Liver (tissue), 9 donors: ENCODE data around the gene FUOM. TPM values are rescaled to one million over a fixed set of nuclear protein-coding genes. Genes with fewer than 3 reads are reported as not detected.

Experiments
- DNase-seq: peaks from one replicate; pipeline ENCODE4 v3.0.0-alpha.2; 2017; ENCODE audit warnings: low spot score
- H3K27ac ChIP-seq, 2 donors: one replicate each; pipeline ENCODE4 v1.7.0; 2013; ENCODE audit warnings: inconsistent platforms in 2 of 2, low read length in 2 of 2, control low read depth in 1 of 2, low read depth in 1 of 2, mild to moderate bottlenecking in 1 of 2
- H3K27me3 ChIP-seq, 4 donors: one replicate each; pipeline versions ENCODE4 v1.6.1 to v1.7.0; 2013; ENCODE audit warnings: low read length in 3 of 4, inconsistent platforms in 1 of 4, mild to moderate bottlenecking in 1 of 4, moderate library complexity in 1 of 4; ENCODE audit not compliant: control insufficient read depth in 4 of 4, insufficient read depth in 4 of 4
- H3K36me3 ChIP-seq, 4 donors: one replicate each; pipeline versions ENCODE4 v1.6.1 to v1.7.0; 2013; ENCODE audit warnings: low read length in 3 of 4, mild to moderate bottlenecking in 3 of 4, low read depth in 1 of 4, moderate library complexity in 1 of 4; ENCODE audit not compliant: control insufficient read depth in 4 of 4, insufficient read depth in 3 of 4
- H3K4me1 ChIP-seq, 4 donors: one replicate each; pipeline versions ENCODE4 v1.6.1 to v1.7.0; 2013; ENCODE audit warnings: low read length in 3 of 4, mild to moderate bottlenecking in 3 of 4, moderate library complexity in 1 of 4; ENCODE audit not compliant: control insufficient read depth in 4 of 4, insufficient read depth in 4 of 4
- H3K4me3 ChIP-seq, 3 donors: one replicate each; pipeline versions ENCODE4 v1.6.1 to v1.7.0; 2013; ENCODE audit warnings: low read length in 3 of 3, control low read depth in 1 of 3, low read depth in 1 of 3, mild to moderate bottlenecking in 1 of 3
- H3K9ac ChIP-seq, 2 donors: one replicate each; pipeline ENCODE4 v1.7.0; 2013; ENCODE audit warnings: low read length in 2 of 2, mild to moderate bottlenecking in 2 of 2, moderate library complexity in 2 of 2, control low read depth in 1 of 2, low read depth in 1 of 2
- H3K9me3 ChIP-seq, 4 donors: one replicate each; pipeline versions ENCODE4 v1.6.1 to v1.7.0; 2013; ENCODE audit warnings: low read length in 3 of 4; ENCODE audit not compliant: control insufficient read depth in 4 of 4
- CTCF ChIP-seq: fragments of 150-350 bp; IDR thresholded peaks from 2 replicates; pipeline ENCODE4 v1.5.1; 2017; ENCODE audit warnings: improper control_type of control experiment, low read depth, low read length; ENCODE audit not compliant: missing input control
- EGR1 ChIP-seq, 2 donors: IDR thresholded peaks; 2 replicates each; pipeline ENCODE4 v1.6.1; 2016 to 2018; ENCODE audit warnings: antibody characterized with exemption in 2 of 2, low read depth in 2 of 2
- HNF4G ChIP-seq: IDR thresholded peaks from 2 replicates; pipeline ENCODE4 v1.6.1; 2016; ENCODE audit warnings: antibody characterized with exemption
- JUND ChIP-seq, 2 donors: IDR thresholded peaks; 2 replicates each; pipeline ENCODE4 v1.6.1; 2016; ENCODE audit warnings: antibody characterized with exemption in 2 of 2
- NR2F2 ChIP-seq: IDR thresholded peaks from 2 replicates; pipeline ENCODE4 v1.6.1; 2016; ENCODE audit warnings: antibody characterized with exemption
- RAD21 ChIP-seq, 2 donors: IDR thresholded peaks; 2 replicates each; pipeline ENCODE4 v1.6.1; 2016; ENCODE audit warnings: antibody characterized with exemption in 2 of 2, mild to moderate bottlenecking in 2 of 2
- TAF1 ChIP-seq: conservative IDR thresholded peaks from 2 replicates; pipeline ENCODE4 v1.6.1; 2016; ENCODE audit warnings: antibody characterized with exemption, mild to moderate bottlenecking
- WGBS: extraction: QIAGEN DNeasy Blood & Tissue Kit; methylation state at CpG from one replicate; pipeline ENCODE4 v1.1.7; 2013; 5-methylcytosine and 5-hydroxymethylcytosine counted together
- polyA plus RNA-seq, 2 donors: library from polyadenylated mRNA; stranded (reverse) in 1 of 2; unstranded in 1 of 2; fragments of 200-250 nt in 1 of 2; fragments of >200 nt in 1 of 2; fragmentation: Nextera tagmentation in 1 of 2; extraction: Ambion mirVana in 1 of 2; gene quantifications; one replicate each; pipeline versions ENCODE4 v1.2.1 to v1.2.3, GENCODE V29; 2013 to 2015
- total RNA-seq, 2 donors: library from RNA; depleted of rRNA; stranded (reverse); fragments of >200 nt; gene quantifications; one replicate each; pipeline ENCODE4 v1.2.3, GENCODE V29; 2014
- TF ChIP-seq, protein P1 (sequence below): IDR thresholded peaks from 2 replicates; pipeline ENCODE4 v1.6.1; 2016; ENCODE audit warnings: antibody characterized with exemption
- TF ChIP-seq, protein P2 (sequence below): IDR thresholded peaks from 2 replicates; pipeline ENCODE4 v1.6.1; 2016; ENCODE audit warnings: antibody characterized with exemption, mild to moderate bottlenecking
- TF ChIP-seq, protein P3 (sequence below): IDR thresholded peaks from 2 replicates; pipeline ENCODE4 v1.6.1; 2016; ENCODE audit warnings: antibody characterized with exemption
- donor health status: healthy.
- donor health status: healthy.
- donor health status: healthy.
- donor health status: healthy.
- donor health status: healthy.

The FUOM gene
- total and polyA plus RNA-seq, 4 donors, result 24.3 to 194 (median 96.0) TPM

GRCh38 chr10:133391249-133391635 lies 33.4 kb upstream of the FUOM start:
- no peak overlapping the region for H3K9ac ChIP-seq
- no peak overlapping the region for H3K27ac ChIP-seq
- TF ChIP-seq JUND (IDR thresholded peaks at IDR 0.05) (no peak), EGR1 (IDR thresholded peaks at IDR 0.05; ENCODE audit: low read depth in 2 of 2) (no peak), NR2F2 (no peak)
- TF ChIP-seq, protein P1, sequence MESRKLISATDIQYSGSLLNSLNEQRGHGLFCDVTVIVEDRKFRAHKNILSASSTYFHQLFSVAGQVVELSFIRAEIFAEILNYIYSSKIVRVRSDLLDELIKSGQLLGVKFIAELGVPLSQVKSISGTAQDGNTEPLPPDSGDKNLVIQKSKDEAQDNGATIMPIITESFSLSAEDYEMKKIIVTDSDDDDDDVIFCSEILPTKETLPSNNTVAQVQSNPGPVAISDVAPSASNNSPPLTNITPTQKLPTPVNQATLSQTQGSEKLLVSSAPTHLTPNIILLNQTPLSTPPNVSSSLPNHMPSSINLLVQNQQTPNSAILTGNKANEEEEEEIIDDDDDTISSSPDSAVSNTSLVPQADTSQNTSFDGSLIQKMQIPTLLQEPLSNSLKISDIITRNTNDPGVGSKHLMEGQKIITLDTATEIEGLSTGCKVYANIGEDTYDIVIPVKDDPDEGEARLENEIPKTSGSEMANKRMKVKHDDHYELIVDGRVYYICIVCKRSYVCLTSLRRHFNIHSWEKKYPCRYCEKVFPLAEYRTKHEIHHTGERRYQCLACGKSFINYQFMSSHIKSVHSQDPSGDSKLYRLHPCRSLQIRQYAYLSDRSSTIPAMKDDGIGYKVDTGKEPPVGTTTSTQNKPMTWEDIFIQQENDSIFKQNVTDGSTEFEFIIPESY, result no peak
- H3K4me3 ChIP-seq, result no peak overlapping the region
- peaks cover 0 to 14% (median 10%) of the 10 kb centered on the region in 4 donors for H3K36me3 ChIP-seq
- H3K4me1 ChIP-seq, result peaks cover 5 to 15% (median 7%) of the 10 kb centered on the region in 4 donors
- no peaks in the 10 kb centered on the region for H3K27me3 ChIP-seq
- no peak for DNase-seq
- WGBS, result 96% methylated on average over 12 of the region's 12 CpGs
- no peaks in the 10 kb centered on the region for H3K9me3 ChIP-seq

DNA sequence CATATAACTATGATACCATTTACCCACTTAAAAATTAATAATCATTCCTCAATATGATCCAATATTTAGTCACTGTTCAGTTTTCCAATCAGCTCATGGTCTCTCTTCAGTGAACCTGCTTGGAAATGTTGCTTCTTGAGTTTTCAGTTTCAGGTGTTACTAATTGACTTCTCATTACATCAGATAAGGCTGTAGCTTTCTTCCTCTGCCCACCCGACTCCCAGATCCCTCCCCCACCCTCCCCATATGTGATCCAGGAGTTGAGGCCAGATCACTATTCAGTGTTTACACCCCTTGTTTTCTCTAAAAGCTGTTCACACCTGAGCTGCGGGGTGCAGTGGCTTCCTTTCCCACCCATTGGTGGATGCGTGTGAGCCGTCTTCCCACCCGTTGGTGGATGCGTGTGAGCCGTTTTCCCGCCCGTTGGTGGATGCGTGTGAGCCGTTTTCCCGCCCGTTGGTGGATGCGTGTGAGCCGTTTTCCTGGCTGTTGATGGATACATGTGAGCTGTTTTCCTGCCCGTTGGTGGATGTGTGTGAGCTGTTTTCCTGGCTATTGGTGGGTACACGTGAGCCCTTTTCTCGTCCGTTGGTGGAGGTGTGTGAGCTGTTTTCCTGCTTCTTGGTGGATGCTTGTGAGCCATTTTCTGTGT lies 32.9 kb upstream of the FUOM start:
- no peaks in the 10 kb centered on the region for H3K9me3 ChIP-seq
- DNase-seq, result no peak
- WGBS, result 93% methylated on average over 19 of the region's 19 CpGs
- peaks cover 0 to 11% (median 6%) of the 10 kb centered on the region in 4 donors for H3K36me3 ChIP-seq
- TF ChIP-seq RAD21 (IDR thresholded peaks at IDR 0.05) (no peak), TAF1 (no peak), CTCF (no peak), NR2F2 (no peak), HNF4G (no peak)
- TF ChIP-seq, protein P2, sequence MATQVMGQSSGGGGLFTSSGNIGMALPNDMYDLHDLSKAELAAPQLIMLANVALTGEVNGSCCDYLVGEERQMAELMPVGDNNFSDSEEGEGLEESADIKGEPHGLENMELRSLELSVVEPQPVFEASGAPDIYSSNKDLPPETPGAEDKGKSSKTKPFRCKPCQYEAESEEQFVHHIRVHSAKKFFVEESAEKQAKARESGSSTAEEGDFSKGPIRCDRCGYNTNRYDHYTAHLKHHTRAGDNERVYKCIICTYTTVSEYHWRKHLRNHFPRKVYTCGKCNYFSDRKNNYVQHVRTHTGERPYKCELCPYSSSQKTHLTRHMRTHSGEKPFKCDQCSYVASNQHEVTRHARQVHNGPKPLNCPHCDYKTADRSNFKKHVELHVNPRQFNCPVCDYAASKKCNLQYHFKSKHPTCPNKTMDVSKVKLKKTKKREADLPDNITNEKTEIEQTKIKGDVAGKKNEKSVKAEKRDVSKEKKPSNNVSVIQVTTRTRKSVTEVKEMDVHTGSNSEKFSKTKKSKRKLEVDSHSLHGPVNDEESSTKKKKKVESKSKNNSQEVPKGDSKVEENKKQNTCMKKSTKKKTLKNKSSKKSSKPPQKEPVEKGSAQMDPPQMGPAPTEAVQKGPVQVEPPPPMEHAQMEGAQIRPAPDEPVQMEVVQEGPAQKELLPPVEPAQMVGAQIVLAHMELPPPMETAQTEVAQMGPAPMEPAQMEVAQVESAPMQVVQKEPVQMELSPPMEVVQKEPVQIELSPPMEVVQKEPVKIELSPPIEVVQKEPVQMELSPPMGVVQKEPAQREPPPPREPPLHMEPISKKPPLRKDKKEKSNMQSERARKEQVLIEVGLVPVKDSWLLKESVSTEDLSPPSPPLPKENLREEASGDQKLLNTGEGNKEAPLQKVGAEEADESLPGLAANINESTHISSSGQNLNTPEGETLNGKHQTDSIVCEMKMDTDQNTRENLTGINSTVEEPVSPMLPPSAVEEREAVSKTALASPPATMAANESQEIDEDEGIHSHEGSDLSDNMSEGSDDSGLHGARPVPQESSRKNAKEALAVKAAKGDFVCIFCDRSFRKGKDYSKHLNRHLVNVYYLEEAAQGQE, result no peak
- TF ChIP-seq, protein P3, sequence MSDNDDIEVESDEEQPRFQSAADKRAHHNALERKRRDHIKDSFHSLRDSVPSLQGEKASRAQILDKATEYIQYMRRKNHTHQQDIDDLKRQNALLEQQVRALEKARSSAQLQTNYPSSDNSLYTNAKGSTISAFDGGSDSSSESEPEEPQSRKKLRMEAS, result no peak
- H3K9ac ChIP-seq, result no peak overlapping the region
- no peak overlapping the region for H3K4me3 ChIP-seq
- peaks cover 5 to 15% (median 7%) of the 10 kb centered on the region in 4 donors for H3K4me1 ChIP-seq
- H3K27ac ChIP-seq, result no peak overlapping the region
- H3K27me3 ChIP-seq, result no peaks in the 10 kb centered on the region
